Hindlimb muscle (tissue), 1 donor: ENCODE results near the gene SLC39A11. TPM values are rescaled to one million over a fixed set of nuclear protein-coding genes. Genes with fewer than 3 reads are reported as not detected.

ENCODE experiments used
- DNase-seq: peaks from one replicate; pipeline ENCODE4 v3.0.0-alpha.2; 2013
- polyA plus RNA-seq: library from polyadenylated mRNA; unstranded; fragments of 120-200 nt; gene quantifications from one replicate; pipeline ENCODE4 v1.2.1, GENCODE V29; 2013; ENCODE audit not compliant: insufficient read length

Gene SLC39A11
- polyA plus RNA-seq, 1 donor: 9.3 TPM

GRCh38 chr17:72869630-72870029, 222.9 kb downstream of the SLC39A11 start:
- DNase-seq: no peak

GRCh38 chr17:72865954-72866353, 226.5 kb downstream of the SLC39A11 start:
- DNase-seq: no peak

- DNase-seq: no peak
Observed at GRCh38 chr17:72863526-72864211, 228.8 kb downstream of the SLC39A11 start.

- DNase-seq: no peak
Observed at GRCh38 chr17:72862276-72862999, 230.1 kb downstream of the SLC39A11 start.

- DNase-seq: no peak
Observed at GRCh38 chr17:72861811-72862210, 230.7 kb downstream of the SLC39A11 start.

- DNase-seq: no peak
Observed at GRCh38 chr17:72860778-72861177, 231.7 kb downstream of the SLC39A11 start.

- DNase-seq: no peak
Observed at GRCh38 chr17:72858826-72859495, 233.5 kb downstream of the SLC39A11 start.

- DNase-seq: no peak
Observed at GRCh38 chr17:72853440-72854415, 238.8 kb downstream of the SLC39A11 start.

- no peak for DNase-seq
Observed at GRCh38 chr17:72852277-72852938, 240.1 kb downstream of the SLC39A11 start.

- no peak for DNase-seq
Observed at GRCh38 chr17:72850410-72851118, 241.9 kb downstream of the SLC39A11 start.

GRCh38 chr17:72846399-72846798, 246.1 kb downstream of the SLC39A11 start:
- DNase-seq: no peak

- no peak for DNase-seq
Observed at GRCh38 chr17:72843591-72843990, 248.9 kb downstream of the SLC39A11 start.

- no peak for DNase-seq
Observed at GRCh38 chr17:72840019-72840418, 252.5 kb downstream of the SLC39A11 start.

- no peak for DNase-seq
Observed at GRCh38 chr17:72839131-72839725, 253.3 kb downstream of the SLC39A11 start.

GRCh38 chr17:72838581-72838980, 253.9 kb downstream of the SLC39A11 start:
- no peak for DNase-seq

GRCh38 chr17:72838068-72838467, 254.4 kb downstream of the SLC39A11 start:
- no peak for DNase-seq

GRCh38 chr17:72837335-72837734, 255.2 kb downstream of the SLC39A11 start:
- DNase-seq: no peak

- DNase-seq: no peak
Observed at GRCh38 chr17:72833128-72833765, 259.2 kb downstream of the SLC39A11 start.

- no peak for DNase-seq
Observed at GRCh38 chr17:72832306-72832705, 260.2 kb downstream of the SLC39A11 start.

- DNase-seq: no peak
Observed at GRCh38 chr17:72829883-72830282, 262.6 kb downstream of the SLC39A11 start.
